H1 (cell line): ENCODE measurements around the gene DYNLT2. TPM values are rescaled to one million over a fixed set of nuclear protein-coding genes. Genes with fewer than 3 reads are reported as not detected.

Source experiments
- NANOG ChIP-seq: IDR thresholded peaks from 2 replicates; pipeline ENCODE4 v1.6.1; 2011; ENCODE audit warnings: low read length, low read depth, mild to moderate bottlenecking, inconsistent platforms; ENCODE audit not compliant: insufficient read depth, poor library complexity, severe bottlenecking
- polyA plus RNA-seq, 7 experiments: library from polyadenylated mRNA; depleted of rRNA in 3 of 7; stranded (reverse) in 5 of 7; unstranded in 2 of 7; fragments of >200 nt in 5 of 7; fragments of 200-250 nt in 2 of 7; gene quantifications; 1 replicate in 5 of 7; 2 replicates in 1 of 7; 4 replicates in 1 of 7; pipeline versions ENCODE4 v1.2.1 to v1.2.3, GENCODE V29; 2011 to 2013; ENCODE audit warnings: missing spikeins in 2 of 7, mixed read lengths in 2 of 7
- total RNA-seq: library from RNA; stranded (reverse); fragmentation: NEBNext Ultra II Directional; extraction: Animal tissue kit (Norgen Biotek cat#: 25700); gene quantifications from 2 replicates; pipeline ENCODE4 v1.2.1, GENCODE V29; 2021

Gene DYNLT2
- total and polyA plus RNA-seq, 2 of the 8 experiments (the other 6 are each of a cell fraction or from before 2014, with no cell fraction given), result 0.48 to 1.8 TPM

DNA sequence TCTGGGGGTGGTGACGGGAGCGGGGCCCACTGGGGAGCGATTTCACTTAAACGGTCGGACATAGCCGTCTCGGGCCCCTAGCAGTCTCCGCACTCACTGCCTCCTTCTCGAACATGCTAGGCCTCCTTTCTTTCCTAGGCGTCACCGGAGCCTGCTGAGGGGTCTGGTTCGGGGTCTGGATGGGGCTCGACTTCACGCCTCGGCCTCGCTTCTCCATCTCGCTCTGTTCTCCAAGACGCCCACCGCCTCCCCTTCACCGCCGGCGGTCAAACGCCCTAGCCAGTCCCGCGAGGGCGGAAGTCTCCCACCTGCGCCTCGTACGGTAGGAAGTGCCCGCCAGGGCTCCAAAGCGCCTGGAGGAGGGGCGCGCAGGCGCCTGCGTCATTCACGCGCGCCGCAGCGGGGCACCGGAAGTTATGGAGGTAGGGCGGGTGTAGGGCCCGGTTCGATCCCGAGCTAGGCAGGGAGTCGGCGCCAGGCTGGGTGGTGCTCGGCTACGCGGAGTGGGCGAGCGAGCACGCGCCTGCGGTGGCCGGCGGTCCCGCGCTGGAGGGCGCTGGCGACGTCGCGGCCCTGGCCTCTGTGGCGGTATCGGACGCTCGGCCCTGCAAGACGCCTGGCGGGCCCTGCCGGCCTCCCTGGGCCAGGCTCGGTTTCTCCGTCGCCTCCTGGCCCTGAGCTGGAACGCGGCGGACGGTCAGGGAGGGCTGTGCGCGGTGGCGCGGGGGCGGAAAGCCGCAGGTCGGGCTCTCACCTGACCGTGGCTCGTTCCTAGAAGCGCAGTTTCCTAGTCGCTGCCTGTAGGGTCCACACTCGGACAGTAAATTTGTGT, at the start of gene DYNLT2, which contains the start of gene ERMARD (continued):
- no peak for TF ChIP-seq NANOG
